Measurements from ENCODE around the gene KLF11.
"Not testable (repeated sequence)": the region's sequence is repeated elsewhere in the genome, so short reads cannot be mapped to it uniquely, and the experiment has no call there.

Gene KLF11

GRCh38 chr2:10009271-10009810, 34.0 kb upstream of the KLF11 start:
- DNase-seq, result no peak

GRCh38 chr2:10009811-10010781, 33.3 kb upstream of the KLF11 start:
- peak in 28 of 58 donors; percentile 8 to 50 (median 34) for DNase-seq

GRCh38 chr2:10010861-10011605, 32.3 kb upstream of the KLF11 start:
- DNase-seq, result not testable (repeated sequence)

GRCh38 chr2:10011606-10012325, 31.6 kb upstream of the KLF11 start:
- not testable (repeated sequence) for DNase-seq

GRCh38 chr2:10012366-10012962, 30.9 kb upstream of the KLF11 start:
- not testable (repeated sequence) for DNase-seq

GRCh38 chr2:10012963-10013461, 30.3 kb upstream of the KLF11 start:
- no peak for DNase-seq

GRCh38 chr2:10013651-10014417, 29.5 kb upstream of the KLF11 start:
- not testable (repeated sequence) for DNase-seq

GRCh38 chr2:10014418-10015190, 28.7 kb upstream of the KLF11 start:
- no peak for DNase-seq

- not testable (repeated sequence) for DNase-seq
These were observed 27.9 kb upstream of the KLF11 start for GRCh38 chr2:10015376-10015989.

GRCh38 chr2:10016001-10016801, 27.1 kb upstream of the KLF11 start:
- DNase-seq, result no peak

- DNase-seq, result no peak
These were observed 26.5 kb upstream of the KLF11 start for GRCh38 chr2:10016802-10017258.

- DNase-seq, result no peak
These were observed 25.9 kb upstream of the KLF11 start for GRCh38 chr2:10017313-10017941.

- no peak for DNase-seq
These were observed 24.2 kb upstream of the KLF11 start for GRCh38 chr2:10019174-10019573.

GRCh38 chr2:10019602-10020400, 23.5 kb upstream of the KLF11 start:
- no peak for DNase-seq

- no peak for DNase-seq
These were observed 21.3 kb upstream of the KLF11 start for GRCh38 chr2:10022041-10022421.

GRCh38 chr2:10022445-10022844, 20.9 kb upstream of the KLF11 start:
- no peak for DNase-seq
